ENCODE results near the gene MRPS22.
"Not testable (repeated sequence)": the region's sequence is repeated elsewhere in the genome, so short reads cannot be mapped to it uniquely, and the experiment has no call there.

MRPS22 gene

DNA sequence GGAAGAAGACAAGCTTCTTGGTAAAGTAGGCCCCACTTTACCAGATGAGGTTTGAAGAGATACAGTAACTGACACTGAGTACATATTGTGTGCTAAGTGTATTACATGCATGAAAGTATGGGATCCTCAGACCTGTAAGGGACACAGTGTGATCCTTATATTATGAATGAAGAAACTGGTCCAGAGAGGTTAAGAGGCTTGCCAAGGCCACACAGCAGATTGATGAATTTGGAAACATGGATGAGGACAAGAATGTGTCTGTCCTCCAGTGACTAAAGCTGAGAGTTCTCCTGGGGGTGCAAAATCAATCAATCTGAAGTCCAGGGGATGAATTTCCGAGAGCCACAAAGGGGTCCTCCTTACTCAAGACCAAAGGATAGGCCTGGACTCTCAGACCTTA lies 31.4 kb upstream of the MRPS22 start:
- no peak for DNase-seq

GRCh38 chr3:139312959-139313358 lies 30.9 kb upstream of the MRPS22 start:
- DNase-seq, result peak; percentile 48

- no peak for DNase-seq
Observed at GRCh38 chr3:139313921-139314320, 29.9 kb upstream of the MRPS22 start.

DNA sequence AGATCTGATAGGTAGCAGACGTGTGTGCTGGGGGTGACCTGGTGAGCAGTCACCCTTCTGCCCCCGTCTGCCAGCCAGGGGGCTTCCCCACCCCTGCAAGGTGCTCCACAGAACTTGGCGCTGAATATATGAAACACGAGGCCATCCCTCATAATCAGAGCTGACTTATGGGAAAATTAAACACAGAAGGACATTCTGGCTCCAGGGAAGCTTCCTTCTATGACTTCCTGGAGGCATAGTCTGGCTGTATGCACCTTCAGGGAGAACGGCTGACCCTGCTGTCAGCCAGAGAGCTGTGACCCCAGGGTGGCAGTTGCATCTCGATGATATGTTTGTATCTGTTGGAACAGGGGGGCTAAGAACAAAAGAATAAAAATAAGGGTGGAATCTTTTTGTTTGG lies 26.6 kb upstream of the MRPS22 start:
- no peak for DNase-seq

DNA sequence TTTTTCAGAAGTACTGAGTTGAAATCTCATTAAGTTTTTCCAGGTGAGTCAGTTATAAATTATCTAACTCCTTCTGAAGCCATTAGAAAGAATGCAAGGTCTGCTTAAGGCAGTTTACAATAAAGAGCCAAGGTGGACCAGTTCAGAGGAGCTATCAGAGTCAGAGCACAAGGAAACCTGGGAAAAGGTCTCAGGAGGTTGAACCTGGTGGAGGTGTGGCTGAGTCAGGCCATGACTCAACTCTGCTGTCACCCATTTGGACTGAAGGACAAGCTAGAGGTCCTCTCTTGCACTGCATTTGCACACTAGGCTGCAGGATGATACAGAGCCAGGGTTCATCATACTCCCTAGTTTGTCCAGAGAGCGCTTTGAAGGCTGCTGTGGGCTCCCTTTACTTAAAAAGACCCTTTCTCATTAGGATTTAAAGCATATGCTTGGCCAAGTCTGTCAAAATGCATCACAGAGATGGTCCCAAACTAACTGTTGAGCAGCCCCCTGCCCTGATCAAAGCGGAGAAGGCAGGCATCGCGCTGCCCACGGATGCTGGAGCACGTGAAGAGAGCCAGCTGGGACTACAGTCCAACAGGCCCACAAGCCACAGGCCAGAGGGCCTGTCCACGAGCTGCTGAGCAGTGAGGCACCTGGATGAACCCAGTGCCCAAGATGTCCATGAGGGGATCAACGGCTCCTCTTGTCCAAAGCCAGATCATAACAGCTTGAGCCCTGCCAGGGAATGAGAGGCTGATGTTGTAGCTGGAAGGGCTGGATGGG lies 26.0 kb upstream of the MRPS22 start:
- no peak for DNase-seq

- no peak for DNase-seq
Observed at GRCh38 chr3:139318431-139318816, 25.4 kb upstream of the MRPS22 start.

DNA sequence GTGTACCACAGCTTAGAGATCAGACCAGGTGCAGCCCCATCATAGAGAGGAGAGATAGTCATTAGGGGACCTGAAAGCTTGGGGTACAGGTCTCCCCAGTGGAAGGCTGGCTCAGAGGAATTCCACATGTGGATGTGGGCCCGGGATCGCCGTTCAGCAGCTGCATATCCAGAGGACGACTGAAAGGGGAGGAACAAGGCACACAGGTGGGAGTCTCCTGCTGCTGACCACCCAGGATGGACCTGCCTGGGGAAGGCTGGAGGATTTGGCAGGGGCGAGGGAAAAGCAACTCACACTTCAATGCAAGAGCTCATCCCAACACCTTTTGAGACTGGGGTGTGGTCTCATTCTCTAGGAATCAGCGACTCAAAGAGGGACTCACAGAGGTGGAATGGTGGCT lies 25.0 kb upstream of the MRPS22 start:
- no peak for DNase-seq

- DNase-seq, result no peak
Observed at GRCh38 chr3:139319428-139320402, 24.1 kb upstream of the MRPS22 start.

GRCh38 chr3:139320551-139321309 lies 23.1 kb upstream of the MRPS22 start:
- no peak for DNase-seq

- no peak for DNase-seq
Observed at GRCh38 chr3:139322346-139322745, 21.5 kb upstream of the MRPS22 start.

DNA sequence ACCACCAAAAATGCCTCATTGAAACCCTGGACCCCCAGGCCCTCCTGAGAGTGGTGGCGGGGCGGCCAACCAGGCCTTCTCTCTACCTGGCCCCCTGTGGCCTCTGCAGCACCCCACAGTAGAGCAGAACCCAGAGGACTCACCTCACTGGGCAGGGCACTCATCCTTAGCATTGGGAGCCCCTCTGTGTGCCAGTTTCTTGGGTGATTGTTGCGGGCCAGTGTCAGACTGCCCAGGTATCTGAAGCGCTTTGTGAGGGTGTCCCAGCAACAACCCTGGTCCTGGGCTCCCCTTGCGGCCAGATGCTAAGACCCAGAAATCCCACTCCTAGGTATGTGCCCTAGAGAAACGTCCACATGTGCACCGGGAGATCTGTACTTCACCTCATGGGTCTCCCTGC lies 20.7 kb upstream of the MRPS22 start:
- DNase-seq, result no peak

- DNase-seq, result no peak
Observed at GRCh38 chr3:139324456-139324855, 19.4 kb upstream of the MRPS22 start.

GRCh38 chr3:139325551-139325950 lies 18.3 kb upstream of the MRPS22 start:
- DNase-seq, result no peak

DNA sequence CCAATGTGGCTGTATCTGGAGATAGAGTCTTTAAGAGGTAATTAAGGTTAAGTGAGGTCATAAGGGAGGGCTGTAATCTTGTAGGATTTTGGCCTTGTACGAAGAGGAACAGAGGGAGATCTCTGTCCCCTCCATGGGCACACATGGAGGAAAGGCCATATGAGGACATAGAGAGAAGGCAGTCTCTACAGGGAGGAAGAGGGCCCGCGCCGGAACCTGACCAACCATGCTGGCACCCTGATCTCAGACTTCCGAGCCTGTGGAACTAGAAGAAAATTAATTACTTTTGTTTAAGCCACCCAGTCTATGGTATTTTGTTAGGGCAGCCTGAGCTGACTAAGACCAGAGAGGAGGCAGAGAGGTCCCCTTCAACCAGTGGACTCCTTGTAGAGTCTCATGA lies 17.7 kb upstream of the MRPS22 start:
- DNase-seq, result no peak

- no peak for DNase-seq
Observed at GRCh38 chr3:139326707-139327106, 17.1 kb upstream of the MRPS22 start.

GRCh38 chr3:139327231-139327630 lies 16.6 kb upstream of the MRPS22 start:
- no peak for DNase-seq

GRCh38 chr3:139327861-139328260 lies 16.0 kb upstream of the MRPS22 start:
- no peak for DNase-seq

DNA sequence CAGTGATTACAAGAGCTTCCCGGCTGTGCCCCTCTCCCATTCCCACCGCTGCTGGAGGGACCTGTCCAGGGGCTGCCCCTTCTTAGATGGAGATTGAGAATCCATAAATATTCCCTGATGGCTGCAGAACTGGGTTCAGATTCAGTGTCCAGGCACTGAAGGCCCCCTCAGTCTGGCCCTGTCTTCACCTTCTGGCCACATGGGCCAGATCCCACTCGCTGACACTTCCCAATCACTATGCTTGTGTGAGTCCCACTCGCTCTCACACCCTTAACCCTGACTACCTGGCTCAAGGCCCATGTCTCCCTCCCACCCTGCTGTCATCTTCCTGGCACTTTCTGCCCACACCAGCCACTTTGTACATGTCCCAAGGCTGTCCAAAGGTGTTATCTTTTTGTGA lies 15.5 kb upstream of the MRPS22 start:
- no peak for DNase-seq

DNA sequence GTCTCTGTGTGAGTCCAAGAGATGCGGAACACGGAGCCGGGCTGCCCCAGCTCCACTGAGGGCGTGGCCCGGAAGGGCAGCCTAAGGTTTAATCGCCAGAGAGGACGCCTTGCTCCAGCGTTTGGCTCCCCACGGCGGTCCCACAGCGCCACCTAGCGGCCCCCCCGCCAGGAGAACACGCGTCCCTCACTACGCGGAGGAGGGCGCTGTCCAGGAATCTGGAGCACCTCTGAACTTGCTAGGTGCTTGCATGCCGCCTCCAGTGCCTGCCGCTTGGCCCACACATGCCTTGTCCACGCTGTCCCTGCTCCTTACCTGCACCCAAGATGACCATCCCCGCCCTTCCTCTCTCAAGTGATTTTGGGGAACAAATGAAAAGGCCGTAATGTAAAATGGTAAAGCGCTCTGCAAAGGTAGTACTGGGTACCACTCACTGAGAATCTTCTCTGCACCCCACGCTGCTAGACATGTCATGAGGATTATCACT lies 14.4 kb upstream of the MRPS22 start:
- DNase-seq, result peak; percentile 75

GRCh38 chr3:139332092-139332491 lies 11.7 kb upstream of the MRPS22 start:
- no peak for DNase-seq

DNA sequence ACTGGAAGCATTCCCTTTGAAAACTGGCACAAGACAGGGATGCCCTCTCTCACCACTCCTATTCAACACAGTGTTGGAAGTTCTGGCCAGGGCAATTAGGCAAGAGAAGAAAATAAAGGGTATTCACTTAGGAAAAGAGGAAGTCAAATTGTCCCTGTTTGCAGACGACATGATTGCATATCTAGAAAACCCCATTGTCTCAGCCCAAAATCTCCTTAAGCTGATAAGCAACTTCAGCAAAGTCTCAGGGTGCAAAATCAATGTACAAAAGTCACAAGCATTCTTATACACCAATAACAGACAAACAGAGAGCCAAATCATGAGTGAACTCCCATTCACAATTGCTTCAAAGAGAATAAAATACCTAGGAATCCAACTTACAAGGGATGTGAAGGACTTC lies 9.1 kb upstream of the MRPS22 start:
- not testable (repeated sequence) for DNase-seq

GRCh38 chr3:139338405-139338804 lies 5.4 kb upstream of the MRPS22 start:
- DNase-seq, result no peak
